Nephron (organoid): Measurements from ENCODE around the gene CCDC88C.

Source experiments
- H3K27ac Mint-ChIP-seq, 3 experiments: 2 replicates each; pipeline ENCODE4 v1.8.0; 2020; ENCODE audit warnings: mixed read lengths in 3 of 3, mild to moderate bottlenecking in 2 of 3, moderate library complexity in 1 of 3
- H3K27me3 Mint-ChIP-seq: 2 replicates; pipeline ENCODE4 v1.8.0; 2021; ENCODE audit warnings: low read depth, mild to moderate bottlenecking, moderate library complexity, mixed read lengths
- H3K36me3 Mint-ChIP-seq: 2 replicates; pipeline ENCODE4 v1.8.0; 2020; ENCODE audit warnings: low read depth, mixed read lengths
- H3K4me1 Mint-ChIP-seq: 2 replicates; pipeline ENCODE4 v1.8.0; 2020; ENCODE audit warnings: mixed read lengths
- H3K4me3 Mint-ChIP-seq, 3 experiments: 2 replicates each; pipeline ENCODE4 v1.8.0; 2020; ENCODE audit warnings: mild to moderate bottlenecking in 3 of 3, mixed read lengths in 3 of 3, moderate library complexity in 2 of 3
- H3K9me3 Mint-ChIP-seq: 2 replicates; pipeline ENCODE4 v1.8.0; 2020; ENCODE audit warnings: mixed read lengths
- TF ChIP-seq, protein P1 (sequence below), 3 experiments: fragments of 200-600 bp; sonication (generic); IDR thresholded peaks; one replicate each; pipeline ENCODE4 v1.5.0; 2021; ENCODE audit warnings: antibody characterized with exemption in 3 of 3; ENCODE audit not compliant: unreplicated experiment in 3 of 3

Gene CCDC88C

DNA sequence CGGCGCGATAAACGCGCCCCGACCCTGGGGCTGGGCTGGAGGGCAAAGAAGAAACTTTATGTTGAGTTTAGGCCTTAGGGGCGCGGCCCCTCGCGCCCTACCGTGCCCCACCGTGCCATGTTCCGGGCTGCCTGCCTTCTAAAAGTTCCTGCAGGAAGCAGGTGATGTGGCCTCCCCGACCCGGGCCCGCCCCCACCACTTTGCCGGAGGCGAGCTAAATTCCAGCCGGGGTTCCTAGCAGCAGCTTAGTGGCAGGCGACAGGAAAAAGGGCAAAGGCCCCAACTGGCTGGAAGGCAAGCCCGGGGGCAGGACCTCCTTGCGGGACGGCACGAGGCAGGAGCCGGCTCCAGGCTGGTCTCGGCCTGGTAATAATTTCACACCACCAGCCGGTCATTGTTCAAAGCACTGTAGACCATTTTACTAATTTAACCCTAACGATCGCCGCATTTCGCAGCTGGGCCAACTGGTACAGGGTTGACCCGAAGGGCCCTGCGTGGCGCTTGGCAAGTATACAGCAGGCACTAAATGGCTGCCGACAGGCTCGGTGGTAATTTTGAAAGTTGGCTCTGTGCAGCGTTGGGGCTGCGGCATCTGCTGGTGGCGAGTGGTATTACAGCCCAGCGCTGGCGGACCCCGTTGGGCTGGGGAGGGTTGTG is 895 bp upstream of the CCDC88C start:
- TF ChIP-seq, protein P1, sequence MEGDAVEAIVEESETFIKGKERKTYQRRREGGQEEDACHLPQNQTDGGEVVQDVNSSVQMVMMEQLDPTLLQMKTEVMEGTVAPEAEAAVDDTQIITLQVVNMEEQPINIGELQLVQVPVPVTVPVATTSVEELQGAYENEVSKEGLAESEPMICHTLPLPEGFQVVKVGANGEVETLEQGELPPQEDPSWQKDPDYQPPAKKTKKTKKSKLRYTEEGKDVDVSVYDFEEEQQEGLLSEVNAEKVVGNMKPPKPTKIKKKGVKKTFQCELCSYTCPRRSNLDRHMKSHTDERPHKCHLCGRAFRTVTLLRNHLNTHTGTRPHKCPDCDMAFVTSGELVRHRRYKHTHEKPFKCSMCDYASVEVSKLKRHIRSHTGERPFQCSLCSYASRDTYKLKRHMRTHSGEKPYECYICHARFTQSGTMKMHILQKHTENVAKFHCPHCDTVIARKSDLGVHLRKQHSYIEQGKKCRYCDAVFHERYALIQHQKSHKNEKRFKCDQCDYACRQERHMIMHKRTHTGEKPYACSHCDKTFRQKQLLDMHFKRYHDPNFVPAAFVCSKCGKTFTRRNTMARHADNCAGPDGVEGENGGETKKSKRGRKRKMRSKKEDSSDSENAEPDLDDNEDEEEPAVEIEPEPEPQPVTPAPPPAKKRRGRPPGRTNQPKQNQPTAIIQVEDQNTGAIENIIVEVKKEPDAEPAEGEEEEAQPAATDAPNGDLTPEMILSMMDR (IDR thresholded peaks at IDR 0.05; ENCODE audit: unreplicated experiment in 3 of 3): peak; percentile 96 to 97 (median 96)
- H3K9me3 Mint-ChIP-seq: no peaks in the 10 kb centered on the region
- H3K27me3 Mint-ChIP-seq: peaks cover 22% of the 10 kb centered on the region
- peak overlapping the region; percentile 68 to 81 (median 70) for H3K4me3 Mint-ChIP-seq
- peaks cover 34% of the 10 kb centered on the region for H3K4me1 Mint-ChIP-seq
- peaks cover 3% of the 10 kb centered on the region for H3K36me3 Mint-ChIP-seq
- peak overlapping the region in 1 of 3 experiments; percentile 5 for H3K27ac Mint-ChIP-seq

DNA sequence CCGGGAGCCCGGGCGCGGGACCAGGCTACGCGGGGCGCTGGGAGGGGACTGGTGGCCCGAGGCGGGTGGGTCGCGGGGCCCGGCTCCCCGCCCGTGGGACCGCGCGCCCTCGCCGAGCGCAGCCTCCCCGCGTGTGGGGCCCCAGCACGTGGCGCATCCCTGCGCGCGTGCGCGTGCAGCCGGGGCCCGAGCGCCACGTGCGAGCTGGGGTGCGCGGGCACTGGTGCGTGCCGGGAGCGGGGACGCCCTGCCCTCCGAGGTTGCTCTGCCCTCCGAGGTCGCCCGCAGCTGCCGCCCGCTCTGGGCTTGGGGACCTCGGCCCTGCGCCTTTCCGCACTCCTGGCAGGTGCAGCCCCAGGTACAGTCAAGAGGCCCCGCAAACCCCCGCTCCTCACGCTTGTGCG is 365 bp upstream of the CCDC88C start:
- Mint-ChIP-seq H3K4me3 (peak overlapping the region; percentile 68 to 81 (median 70)), H3K36me3 (peaks cover 3% of the 10 kb centered on the region), H3K4me1 (peaks cover 36% of the 10 kb centered on the region), H3K27me3 (peaks cover 22% of the 10 kb centered on the region), H3K27ac (no peak overlapping the region), H3K9me3 (no peaks in the 10 kb centered on the region)
- TF ChIP-seq, protein P1 (IDR thresholded peaks at IDR 0.05; ENCODE audit: unreplicated experiment in 3 of 3): no peak

DNA sequence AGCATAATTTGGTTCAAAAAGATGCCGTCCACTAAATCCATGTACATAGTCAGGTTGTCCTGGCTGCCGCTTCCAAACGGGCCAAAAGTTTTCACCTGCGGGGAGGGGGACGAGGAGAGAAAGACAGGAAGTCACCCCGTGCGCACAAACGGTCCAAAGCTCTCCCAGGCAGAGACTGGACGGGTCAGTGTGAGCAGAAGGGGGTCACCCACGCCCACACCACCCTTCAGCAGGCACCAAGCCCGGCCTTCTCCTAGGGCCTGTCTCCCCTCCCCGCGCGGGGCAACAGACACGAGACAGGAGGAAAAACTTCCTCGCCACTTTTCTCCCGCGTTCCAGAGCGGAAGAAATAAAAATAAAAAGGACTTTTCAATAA is 888 bp downstream of the CCDC88C start:
- Mint-ChIP-seq H3K36me3 (peaks cover 3% of the 10 kb centered on the region), H3K9me3 (no peaks in the 10 kb centered on the region), H3K4me3 (peak overlapping the region; percentile 85 to 92 (median 91)), H3K27ac (peak overlapping the region; percentile 63 to 94 (median 78)), H3K4me1 (peaks cover 39% of the 10 kb centered on the region), H3K27me3 (peaks cover 22% of the 10 kb centered on the region)
- TF ChIP-seq, protein P1 (IDR thresholded peaks at IDR 0.05; ENCODE audit: unreplicated experiment in 3 of 3): no peak

DNA sequence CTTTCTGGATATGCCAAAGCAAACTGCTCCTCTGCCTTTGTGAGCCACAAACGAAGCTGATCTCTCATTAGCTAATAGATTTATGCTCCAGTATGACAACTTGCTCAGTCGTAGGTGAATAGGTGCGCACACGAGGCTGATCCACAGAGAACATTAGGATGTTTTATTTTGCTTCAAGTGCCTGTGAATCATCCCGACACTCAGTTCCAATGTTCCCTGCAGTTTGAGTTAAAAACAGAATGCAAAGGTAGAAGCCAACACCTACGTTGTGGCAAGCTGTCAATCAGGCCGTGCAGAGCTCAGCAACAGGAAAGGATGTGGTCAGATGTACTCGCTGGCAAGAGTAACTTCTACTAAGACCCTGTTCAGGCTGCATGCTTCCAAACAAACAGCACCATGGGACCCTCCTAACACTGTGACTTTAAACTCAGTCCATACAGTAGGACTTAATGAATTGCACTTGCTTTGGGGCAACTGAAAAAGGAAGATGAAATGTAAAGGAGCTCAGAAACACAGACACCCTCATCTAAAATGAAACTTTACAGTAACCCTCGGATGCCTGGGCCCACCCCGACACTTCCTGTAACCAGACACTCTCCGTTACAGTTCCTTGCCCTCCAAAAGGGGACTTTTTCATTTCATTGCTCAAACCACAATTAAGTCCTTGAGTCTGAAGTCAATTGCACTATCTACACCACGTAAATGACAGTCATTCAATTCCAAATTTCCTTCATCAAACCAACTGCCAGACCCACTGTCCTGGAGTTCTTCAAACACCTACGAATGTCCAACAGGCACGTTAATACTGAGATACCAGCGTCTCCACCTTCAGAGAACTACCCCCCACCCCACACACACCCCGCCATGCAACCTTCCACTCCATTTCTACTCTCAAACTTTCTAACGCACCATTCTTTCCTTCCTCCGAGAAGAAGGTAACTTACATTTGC is 1.6 kb downstream of the CCDC88C start:
- Mint-ChIP-seq H3K36me3 (peaks cover 3% of the 10 kb centered on the region), H3K9me3 (no peaks in the 10 kb centered on the region), H3K27ac (peak overlapping the region; percentile 63 to 94 (median 78)), H3K4me3 (peak overlapping the region; percentile 85 to 92 (median 91)), H3K27me3 (peaks cover 22% of the 10 kb centered on the region), H3K4me1 (peaks cover 42% of the 10 kb centered on the region)
- TF ChIP-seq, protein P1 (IDR thresholded peaks at IDR 0.05; ENCODE audit: unreplicated experiment in 3 of 3): no peak

DNA sequence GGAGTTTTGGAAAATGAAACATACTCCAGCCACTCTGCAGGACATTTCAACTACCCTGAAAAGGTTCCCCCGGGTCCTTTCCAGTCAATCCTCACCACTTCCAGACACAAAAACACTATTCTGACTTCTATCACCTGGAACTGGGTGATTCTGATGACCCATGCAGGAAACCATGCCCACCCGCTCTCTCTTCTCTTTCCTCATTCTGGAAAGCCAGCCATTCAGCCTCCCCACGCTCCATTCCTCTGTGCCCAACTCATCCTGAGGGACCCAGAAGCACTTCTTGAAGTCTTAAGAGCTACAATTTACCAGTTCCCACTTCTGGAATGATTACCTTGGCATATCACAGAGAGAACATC is 3.2 kb downstream of the CCDC88C start:
- H3K4me3 Mint-ChIP-seq: peak overlapping the region; percentile 71 to 83 (median 79)
- H3K4me1 Mint-ChIP-seq: peaks cover 56% of the 10 kb centered on the region
- TF ChIP-seq, protein P1 (IDR thresholded peaks at IDR 0.05; ENCODE audit: unreplicated experiment in 3 of 3): no peak
- no peaks in the 10 kb centered on the region for H3K9me3 Mint-ChIP-seq
- peaks cover 7% of the 10 kb centered on the region for H3K36me3 Mint-ChIP-seq
- H3K27me3 Mint-ChIP-seq: peaks cover 17% of the 10 kb centered on the region
- peak overlapping the region; percentile 76 to 90 (median 83) for H3K27ac Mint-ChIP-seq
